GM21447 (cell line): ENCODE data around the gene RALGPS1.
"Not testable (repeated sequence)": the region's sequence is repeated elsewhere in the genome, so short reads cannot be mapped to it uniquely, and the experiment has no call there.

Experiments
- ATAC-seq: cut with Tn5 transposase; IDR thresholded peaks from one replicate; pipeline ENCODE4 v1.9.1; 2021; ENCODE audit not compliant: unreplicated experiment

The RALGPS1 gene

DNA sequence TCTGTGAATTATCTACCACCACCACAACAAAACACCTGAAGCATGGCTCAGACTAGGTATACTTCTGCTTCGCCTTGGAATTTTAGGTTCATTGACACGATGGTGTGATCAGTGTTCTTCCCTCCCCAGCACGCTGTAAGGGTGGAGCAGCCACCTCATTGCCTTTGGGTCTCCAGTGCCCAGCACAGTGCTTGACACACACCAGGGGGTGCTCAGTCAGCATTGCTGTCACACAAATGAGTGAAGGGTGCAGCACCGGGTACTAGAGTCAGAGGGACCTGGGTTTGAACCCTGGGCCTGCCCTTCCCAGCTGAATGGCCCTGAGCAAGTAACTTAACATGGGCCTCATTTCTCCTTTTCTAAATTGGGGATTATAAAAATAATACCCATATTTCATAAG is 217.8 kb downstream of the RALGPS1 start:
- no peak for ATAC-seq

DNA sequence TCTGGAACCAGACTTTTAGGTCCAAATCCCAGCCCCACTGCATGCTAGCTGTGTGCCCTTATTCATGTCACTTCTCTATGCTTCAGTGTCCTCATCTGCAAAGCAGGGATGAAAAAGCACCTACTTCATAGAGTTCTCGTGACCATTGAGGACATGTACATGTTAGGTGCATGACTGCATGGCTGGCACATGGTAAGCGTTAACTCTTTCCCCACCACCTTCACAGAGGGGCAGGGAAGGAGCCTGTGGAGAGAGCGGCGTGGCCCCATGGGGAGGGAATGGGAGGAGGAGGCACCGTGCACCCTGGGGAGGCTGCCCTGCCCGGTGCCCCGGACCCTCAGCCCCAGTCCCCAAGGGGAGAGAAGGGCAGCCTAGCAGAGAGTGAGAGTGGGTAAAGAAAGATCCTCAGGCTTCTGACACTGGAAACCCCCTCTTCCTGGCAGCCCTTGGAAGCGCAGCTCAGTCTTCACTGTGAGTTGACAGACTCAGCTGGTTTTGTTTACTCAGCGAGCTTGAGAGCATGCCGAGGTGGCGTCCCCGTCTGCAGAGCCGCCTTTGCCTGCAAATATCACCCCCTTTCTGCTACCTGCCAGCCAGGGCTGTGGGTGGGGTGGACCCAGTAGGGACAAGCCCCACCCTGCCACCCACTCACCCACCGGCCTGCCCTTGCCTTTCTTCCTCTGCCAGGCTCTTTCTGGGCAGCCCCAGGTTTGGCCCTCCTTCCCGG is 218.5 kb downstream of the RALGPS1 start:
- ATAC-seq, result no peak

- ATAC-seq, result no peak
Observed at GRCh38 chr9:127133739-127134167, 219.2 kb downstream of the RALGPS1 start.

DNA sequence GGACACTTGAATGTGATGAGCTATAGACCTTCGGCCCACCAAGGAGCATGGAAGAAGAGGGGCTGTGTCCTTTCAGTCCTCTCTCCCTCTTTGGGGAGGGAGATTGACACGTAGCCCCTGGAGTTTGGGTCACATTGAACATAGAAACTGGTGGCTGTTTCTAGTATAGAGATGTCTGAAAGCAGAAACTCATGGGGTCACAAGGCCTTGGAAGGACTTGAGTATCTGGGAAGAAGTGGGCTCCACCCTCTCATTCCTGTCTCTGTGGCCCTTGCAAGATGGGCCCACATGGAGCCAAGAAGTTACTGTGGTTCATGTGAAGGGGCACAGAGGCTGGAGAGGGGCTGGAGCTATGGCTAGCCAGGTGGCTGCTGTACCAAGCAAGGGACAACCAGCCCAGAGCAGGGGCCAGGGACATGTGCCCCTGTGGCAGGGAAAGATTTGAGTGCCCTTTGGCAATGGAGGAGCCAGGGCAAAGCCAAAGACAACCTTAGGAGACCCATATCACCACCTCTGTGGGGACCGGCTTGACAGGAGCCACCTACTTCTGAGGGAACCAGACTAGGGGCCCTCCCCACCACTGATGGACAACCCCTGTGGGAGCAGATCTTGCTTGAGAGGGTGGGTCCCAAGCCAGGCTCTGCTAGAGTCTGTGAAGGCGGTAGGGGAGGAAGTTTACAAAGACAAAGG is 220.6 kb downstream of the RALGPS1 start:
- ATAC-seq, result no peak

GRCh38 chr9:127136081-127136879 is 221.7 kb downstream of the RALGPS1 start:
- no peak for ATAC-seq

GRCh38 chr9:127136880-127137639 is 222.5 kb downstream of the RALGPS1 start:
- ATAC-seq, result no peak

DNA sequence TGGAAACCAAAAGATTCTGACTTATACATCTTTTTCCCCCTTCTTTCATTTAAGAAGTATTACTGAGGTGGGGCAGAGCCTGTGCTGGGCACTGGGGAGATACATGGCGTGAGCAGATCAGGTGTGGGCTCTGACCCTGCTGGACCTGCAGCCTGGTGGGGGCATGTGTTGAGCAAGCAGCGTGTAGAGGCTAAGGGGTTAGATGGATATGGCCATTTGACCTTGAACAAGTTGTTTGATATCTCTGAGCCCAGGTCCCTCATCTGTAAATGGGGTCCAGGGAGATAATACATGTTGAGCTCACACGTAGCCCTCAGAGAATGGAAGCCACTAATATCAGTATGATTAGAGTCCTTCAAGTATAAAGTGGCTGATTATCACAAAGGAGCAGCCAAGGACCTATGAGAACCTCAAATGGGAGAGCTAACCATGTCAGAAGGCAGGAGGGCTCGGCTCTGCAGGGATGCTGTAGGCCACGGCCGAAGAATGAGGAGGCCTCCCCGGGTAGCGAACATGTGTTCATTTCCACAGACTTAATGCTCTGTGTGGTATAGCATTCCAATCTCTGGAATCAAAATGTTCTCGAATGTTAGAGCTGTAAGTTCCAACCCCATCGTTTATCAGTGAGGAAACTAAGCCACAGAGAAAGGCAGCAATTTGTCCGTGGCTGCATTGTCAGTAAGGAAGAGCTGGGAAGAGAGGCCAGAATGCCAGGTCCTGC is 223.2 kb downstream of the RALGPS1 start:
- no peak for ATAC-seq

DNA sequence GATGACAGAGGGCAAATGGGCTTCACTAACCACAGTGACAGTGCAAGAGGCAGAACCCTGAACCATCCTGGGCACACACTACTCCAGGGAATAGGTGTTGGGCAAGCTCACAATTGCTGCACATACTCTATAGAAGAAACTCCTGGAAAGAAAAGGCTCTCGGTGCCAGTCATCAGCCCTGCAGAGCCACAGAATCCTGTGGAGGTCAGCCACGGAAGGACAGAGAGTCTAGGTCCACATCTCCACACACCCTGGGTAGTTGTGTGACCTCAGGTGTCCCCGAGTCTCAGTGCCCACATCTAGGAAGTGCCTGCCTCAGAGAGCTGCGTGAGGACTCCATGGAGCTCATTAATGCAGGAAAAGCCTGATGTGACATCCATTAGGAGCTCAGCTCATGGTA is 223.9 kb downstream of the RALGPS1 start:
- ATAC-seq, result no peak

DNA sequence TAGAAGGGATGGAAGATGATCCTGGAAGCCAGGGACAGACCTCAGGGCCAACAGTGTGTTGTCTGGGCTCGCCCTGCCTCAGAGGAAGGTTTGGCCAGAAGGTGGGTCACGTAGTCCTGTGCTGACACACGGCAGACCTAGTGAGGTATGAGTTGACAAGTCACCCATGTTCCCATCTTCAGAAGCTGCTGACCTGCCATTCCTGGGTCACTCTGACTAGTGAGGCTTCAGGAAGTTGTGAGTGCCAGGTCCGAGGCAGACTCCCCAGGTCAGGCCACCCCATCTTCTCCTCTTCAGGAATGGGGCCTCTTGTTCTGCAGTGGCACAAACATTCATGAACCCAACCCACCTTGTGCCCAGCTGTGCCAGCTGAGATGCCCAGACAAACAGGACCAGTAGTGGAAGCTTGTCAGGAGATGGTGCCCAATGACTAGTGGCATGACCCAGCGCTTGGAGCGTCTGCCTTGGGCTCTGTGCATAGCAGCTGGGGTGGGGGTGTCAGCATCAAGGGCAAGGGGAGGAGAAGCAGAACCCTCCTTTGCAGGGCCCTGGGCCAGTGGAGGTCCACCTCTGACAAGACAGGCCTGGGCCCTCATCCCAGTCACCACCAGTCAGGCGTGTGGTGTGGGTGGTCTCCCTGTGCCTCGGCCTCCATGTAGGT is 224.6 kb downstream of the RALGPS1 start:
- ATAC-seq, result no peak

DNA sequence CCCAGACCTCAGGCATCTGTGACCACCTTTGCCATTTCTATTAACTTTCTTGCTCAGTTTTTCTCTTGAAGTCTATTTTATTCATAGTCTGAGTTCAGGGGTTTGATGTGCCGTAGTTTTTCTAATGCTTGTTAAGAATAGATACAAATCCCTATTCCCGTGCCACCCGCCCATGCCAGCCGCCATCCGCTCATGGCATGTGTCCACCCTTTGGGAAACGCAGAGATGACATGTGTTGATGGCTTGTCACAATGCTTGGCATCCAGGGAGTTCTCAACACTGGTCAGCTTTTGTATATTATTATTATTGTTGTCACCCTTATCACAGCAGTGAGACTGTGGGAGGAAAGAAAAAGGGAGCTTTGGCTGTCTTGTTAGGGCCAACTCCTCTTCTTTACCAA is 225.2 kb downstream of the RALGPS1 start:
- no peak for ATAC-seq

DNA sequence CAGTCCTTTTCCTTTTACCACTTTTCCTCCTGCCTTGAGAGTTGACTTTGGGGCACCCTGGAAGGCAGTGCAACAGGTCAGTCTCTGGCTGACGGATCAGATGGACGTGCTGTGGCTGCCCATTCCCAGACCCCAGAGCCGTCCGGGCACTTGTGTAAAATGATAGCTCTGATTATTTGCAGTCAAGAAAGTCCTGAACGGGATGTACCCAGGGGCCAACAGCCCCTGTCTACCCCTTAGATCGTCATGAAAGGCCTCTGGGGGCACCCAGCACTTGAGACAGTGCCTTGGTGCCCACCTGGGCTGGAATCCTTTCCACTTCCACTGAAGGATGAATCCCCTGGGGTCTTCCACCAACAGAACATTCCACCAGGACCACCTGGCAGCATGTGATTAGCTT is 225.6 kb downstream of the RALGPS1 start:
- no peak for ATAC-seq

GRCh38 chr9:127140842-127141675 is 226.5 kb downstream of the RALGPS1 start:
- ATAC-seq, result no peak

DNA sequence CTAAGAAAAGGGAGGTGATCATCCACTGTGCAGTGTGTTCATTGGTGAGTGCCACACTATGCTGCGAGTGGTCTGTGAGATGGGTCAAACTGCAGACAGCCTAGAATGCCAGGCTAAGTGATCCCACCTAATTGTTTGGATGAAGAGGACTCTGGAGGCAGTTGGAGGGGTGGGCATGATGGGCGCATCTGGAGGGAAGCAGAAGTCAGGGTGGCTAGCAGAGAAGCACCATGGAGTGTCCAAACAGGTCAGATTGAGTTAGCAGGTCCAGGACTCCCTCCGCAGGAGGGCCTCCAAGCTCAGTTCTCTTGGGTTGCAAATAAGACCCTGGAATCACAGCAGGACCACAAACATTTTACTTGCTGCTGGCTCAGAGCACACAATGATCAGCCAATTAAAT is 227.7 kb downstream of the RALGPS1 start:
- no peak for ATAC-seq

- no peak for ATAC-seq
Observed at GRCh38 chr9:127142931-127143464, 228.4 kb downstream of the RALGPS1 start.

- ATAC-seq, result no peak
Observed at GRCh38 chr9:127143920-127144465, 229.4 kb downstream of the RALGPS1 start.

DNA sequence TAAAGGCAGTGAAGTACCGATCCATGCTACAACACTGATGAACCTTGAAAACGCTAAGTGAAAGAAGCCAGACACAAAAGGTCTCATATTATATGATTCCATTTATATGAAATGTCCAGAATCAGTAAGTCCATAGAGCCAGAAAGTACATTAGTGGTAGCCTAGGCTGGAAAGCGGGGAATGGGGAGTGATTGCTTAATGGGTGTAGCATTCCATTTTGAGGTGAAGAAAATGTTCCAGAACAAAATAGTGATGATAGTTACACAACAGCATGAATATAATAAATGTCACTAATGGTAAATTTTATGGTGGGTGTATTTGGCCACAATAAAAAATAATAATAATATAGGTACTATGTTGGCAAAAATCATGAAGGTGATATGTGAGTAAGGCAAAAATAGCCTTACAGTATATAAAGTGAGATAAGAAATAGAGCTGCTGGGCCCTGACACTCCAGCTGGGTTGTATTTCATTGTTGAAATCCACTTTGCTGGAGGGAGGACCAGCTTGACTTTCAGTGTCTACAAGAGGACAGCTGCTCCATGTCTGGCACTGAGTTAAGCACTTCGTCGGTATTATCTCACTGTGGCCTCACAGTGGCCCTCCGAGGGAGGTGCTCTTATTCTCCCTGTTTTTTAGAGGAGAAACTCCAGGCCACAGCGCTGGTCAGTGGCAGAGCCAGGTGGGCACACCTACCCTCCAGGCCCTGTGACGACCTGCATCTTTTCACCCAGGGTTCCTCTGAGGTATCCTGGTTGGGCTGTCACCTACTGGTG is 230.3 kb downstream of the RALGPS1 start:
- no peak for ATAC-seq

- ATAC-seq, result not testable (repeated sequence)
Observed at GRCh38 chr9:127146841-127147240, 232.3 kb downstream of the RALGPS1 start.

GRCh38 chr9:127147251-127147650 is 232.7 kb downstream of the RALGPS1 start:
- ATAC-seq, result no peak
